ENCODE measurements around the gene CRTC1. TPM values are rescaled to one million over a fixed set of nuclear protein-coding genes. Genes with fewer than 3 reads are reported as not detected.

Gene CRTC1
- polyA plus RNA-seq, 4 donors: 5.8 to 20.7 (median 6.7) TPM

DNA sequence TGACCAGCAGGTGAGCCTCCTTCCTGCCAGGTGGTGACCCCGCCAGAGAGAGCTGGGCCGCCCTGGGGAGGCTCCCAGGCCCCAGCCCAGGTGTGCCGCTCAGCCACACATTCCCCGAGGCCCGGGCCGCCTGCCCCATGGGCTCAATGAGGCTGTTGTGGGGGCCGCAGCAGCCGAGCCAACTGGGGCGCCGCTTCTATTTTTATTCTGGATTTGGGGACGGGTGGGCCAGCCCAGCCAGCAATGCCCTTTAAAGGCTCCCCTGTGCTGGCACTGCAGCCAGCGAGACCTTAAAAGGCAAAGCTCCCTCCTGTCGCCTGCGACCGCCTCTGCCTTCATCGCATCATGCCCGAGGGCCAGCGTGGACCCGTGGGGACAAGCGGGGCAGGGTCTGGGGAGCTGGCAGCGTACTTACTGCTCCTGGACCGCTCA, 17.7 kb upstream of the CRTC1 start:
- Histone ChIP-seq H3K27me3 (ENCODE audit: control insufficient read depth in 3 of 3, insufficient read depth in 3 of 3, low read length in 3 of 3) (no peaks in the 10 kb centered on the region), H3K9me3 (ENCODE audit: control insufficient read depth in 2 of 2, insufficient read depth in 1 of 2, low read depth in 1 of 2, low read length in 1 of 2) (no peaks in the 10 kb centered on the region), H3K36me3 (ENCODE audit: control insufficient read depth in 3 of 3, insufficient read depth in 2 of 3, low read depth in 1 of 3, low read length in 3 of 3) (peaks cover 0 to 67% (median 5%) of the 10 kb centered on the region in 3 donors), H3K4me1 (ENCODE audit: control insufficient read depth in 3 of 3, insufficient read depth in 2 of 3, low read depth in 1 of 3, low read length in 2 of 3) (no peaks in the 10 kb centered on the region), H3K4me3 (ENCODE audit: low read depth in 1 of 3, low read length in 3 of 3) (no peak overlapping the region), H3K27ac (ENCODE audit: low read depth in 1 of 3, low read length in 2 of 3) (no peak overlapping the region)
- WGBS, 3 donors: 88 to 94% (median 91%) methylated on average over 19 to 22 of the region's 22 CpGs
- FAIRE-seq (no peak), DNase-seq (no peak)

DNA sequence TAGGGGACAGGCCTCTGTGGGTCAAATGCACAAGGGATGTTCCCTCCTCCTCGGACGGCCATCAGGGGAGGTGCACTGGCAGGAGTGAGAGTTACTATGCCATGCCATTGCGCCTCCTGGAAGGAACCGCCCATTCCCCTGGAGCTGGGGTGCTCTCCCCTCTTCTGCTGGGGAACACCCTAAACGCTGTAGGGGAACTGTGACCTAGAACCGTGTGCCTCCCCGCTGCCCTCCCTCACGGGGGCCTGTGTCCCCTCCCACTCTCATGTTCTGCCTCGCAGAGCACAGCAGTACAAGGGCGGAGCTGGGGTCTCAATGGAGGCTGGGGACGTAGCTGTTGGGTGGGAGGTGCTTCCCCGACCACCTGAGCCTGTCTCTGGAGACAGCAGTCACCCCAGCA, 17.2 kb upstream of the CRTC1 start:
- H3K36me3 ChIP-seq (ENCODE audit: control insufficient read depth in 3 of 3, insufficient read depth in 2 of 3, low read depth in 1 of 3, low read length in 3 of 3): peaks cover 0 to 71% (median 5%) of the 10 kb centered on the region in 3 donors
- no peak for DNase-seq
- H3K4me1 ChIP-seq (ENCODE audit: control insufficient read depth in 3 of 3, insufficient read depth in 2 of 3, low read depth in 1 of 3, low read length in 2 of 3): no peaks in the 10 kb centered on the region
- WGBS, 3 donors: 79 to 88% (median 80%) methylated on average over 10 to 12 of the region's 12 CpGs
- no peak overlapping the region for H3K4me3 ChIP-seq (ENCODE audit: low read depth in 1 of 3, low read length in 3 of 3)
- no peaks in the 10 kb centered on the region for H3K9me3 ChIP-seq (ENCODE audit: control insufficient read depth in 2 of 2, insufficient read depth in 1 of 2, low read depth in 1 of 2, low read length in 1 of 2)
- no peaks in the 10 kb centered on the region for H3K27me3 ChIP-seq (ENCODE audit: control insufficient read depth in 3 of 3, insufficient read depth in 3 of 3, low read length in 3 of 3)
- FAIRE-seq: no peak
- H3K27ac ChIP-seq (ENCODE audit: low read depth in 1 of 3, low read length in 2 of 3): no peak overlapping the region

DNA sequence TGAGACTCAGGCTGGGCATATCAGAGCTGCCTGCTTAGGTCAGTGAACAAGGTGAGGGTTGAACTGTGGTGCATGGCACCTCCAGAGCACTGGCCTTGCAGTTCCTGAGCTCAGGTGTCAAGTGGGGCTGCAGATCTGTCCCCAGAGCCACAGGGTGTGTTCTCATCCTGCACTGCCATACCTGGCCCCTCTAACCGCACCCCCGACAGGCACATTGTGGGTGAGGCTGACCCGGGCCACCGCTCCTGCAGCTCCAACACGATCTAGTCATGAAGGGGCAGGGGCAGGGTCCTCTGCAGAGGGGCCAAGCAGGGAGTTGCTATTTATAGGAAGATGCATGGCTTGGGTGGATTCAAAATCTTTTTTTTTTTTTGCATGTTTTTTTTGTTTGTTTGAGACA, 16.7 kb upstream of the CRTC1 start:
- Histone ChIP-seq H3K4me1 (ENCODE audit: control insufficient read depth in 3 of 3, insufficient read depth in 2 of 3, low read depth in 1 of 3, low read length in 2 of 3) (no peaks in the 10 kb centered on the region), H3K27me3 (ENCODE audit: control insufficient read depth in 3 of 3, insufficient read depth in 3 of 3, low read length in 3 of 3) (no peaks in the 10 kb centered on the region), H3K36me3 (ENCODE audit: control insufficient read depth in 3 of 3, insufficient read depth in 2 of 3, low read depth in 1 of 3, low read length in 3 of 3) (peaks cover 0 to 70% (median 5%) of the 10 kb centered on the region in 3 donors), H3K9me3 (ENCODE audit: control insufficient read depth in 2 of 2, insufficient read depth in 1 of 2, low read depth in 1 of 2, low read length in 1 of 2) (no peaks in the 10 kb centered on the region), H3K27ac (ENCODE audit: low read depth in 1 of 3, low read length in 2 of 3) (no peak overlapping the region), H3K4me3 (ENCODE audit: low read depth in 1 of 3, low read length in 3 of 3) (no peak overlapping the region)
- 86 to 91% (median 86%) methylated on average over 5 of the region's 5 CpGs for WGBS, 3 donors
- DNase-seq (no peak), FAIRE-seq (no peak)

DNA sequence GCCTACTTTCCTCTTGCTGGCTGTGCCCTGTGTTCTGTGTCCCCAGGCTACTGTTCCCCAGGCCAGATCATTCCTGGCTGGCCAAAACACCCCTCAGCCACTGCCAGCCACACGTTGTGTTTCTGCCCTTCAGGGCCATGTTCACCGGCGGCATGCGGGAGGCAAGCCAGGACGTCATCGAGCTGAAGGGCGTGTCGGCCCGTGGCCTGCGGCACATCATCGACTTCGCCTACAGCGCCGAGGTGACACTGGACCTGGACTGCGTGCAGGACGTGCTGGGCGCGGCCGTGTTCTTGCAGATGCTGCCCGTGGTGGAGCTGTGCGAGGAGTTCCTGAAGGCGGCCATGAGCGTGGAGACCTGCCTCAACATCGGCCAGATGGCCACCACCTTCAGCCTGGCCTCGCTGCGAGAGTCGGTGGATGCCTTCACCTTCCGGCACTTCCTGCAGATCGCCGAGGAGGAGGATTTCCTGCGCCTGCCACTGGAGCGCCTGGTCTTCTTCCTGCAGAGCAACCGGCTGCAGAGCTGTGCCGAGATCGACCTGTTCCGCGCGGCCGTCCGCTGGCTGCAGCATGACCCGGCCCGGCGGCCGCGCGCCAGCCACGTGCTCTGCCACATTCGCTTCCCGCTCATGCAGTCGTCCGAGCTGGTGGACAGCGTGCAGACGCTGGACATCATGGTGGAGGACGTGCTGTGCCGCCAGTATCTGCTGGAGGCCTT, 15.8 kb upstream of the CRTC1 start:
- Histone ChIP-seq H3K27me3 (ENCODE audit: control insufficient read depth in 3 of 3, insufficient read depth in 3 of 3, low read length in 3 of 3) (no peaks in the 10 kb centered on the region), H3K4me1 (ENCODE audit: control insufficient read depth in 3 of 3, insufficient read depth in 2 of 3, low read depth in 1 of 3, low read length in 2 of 3) (no peaks in the 10 kb centered on the region), H3K9me3 (ENCODE audit: control insufficient read depth in 2 of 2, insufficient read depth in 1 of 2, low read depth in 1 of 2, low read length in 1 of 2) (peaks cover 0 to 1% of the 10 kb centered on the region in 2 donors), H3K36me3 (ENCODE audit: control insufficient read depth in 3 of 3, insufficient read depth in 2 of 3, low read depth in 1 of 3, low read length in 3 of 3) (peaks cover 0 to 71% (median 5%) of the 10 kb centered on the region in 3 donors), H3K27ac (ENCODE audit: low read depth in 1 of 3, low read length in 2 of 3) (no peak overlapping the region), H3K4me3 (ENCODE audit: low read depth in 1 of 3, low read length in 3 of 3) (no peak overlapping the region)
- no peak for DNase-seq
- 97 to 98% (median 97%) methylated on average over 55 of the region's 55 CpGs for WGBS, 3 donors
- FAIRE-seq: no peak

DNA sequence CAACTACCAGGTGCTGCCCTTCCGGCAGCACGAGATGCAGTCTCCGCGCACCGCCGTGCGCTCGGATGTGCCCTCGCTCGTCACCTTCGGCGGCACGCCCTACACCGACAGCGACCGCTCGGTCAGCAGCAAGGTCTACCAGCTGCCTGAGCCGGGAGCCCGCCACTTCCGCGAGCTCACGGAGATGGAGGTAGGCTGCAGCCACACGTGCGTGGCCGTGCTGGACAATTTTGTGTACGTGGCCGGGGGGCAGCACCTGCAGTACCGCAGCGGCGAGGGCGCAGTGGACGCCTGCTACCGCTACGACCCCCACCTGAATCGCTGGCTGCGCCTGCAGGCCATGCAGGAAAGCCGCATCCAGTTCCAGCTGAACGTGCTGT, 15.2 kb upstream of the CRTC1 start:
- Histone ChIP-seq H3K36me3 (ENCODE audit: control insufficient read depth in 3 of 3, insufficient read depth in 2 of 3, low read depth in 1 of 3, low read length in 3 of 3) (peaks cover 0 to 71% (median 5%) of the 10 kb centered on the region in 3 donors), H3K4me3 (ENCODE audit: low read depth in 1 of 3, low read length in 3 of 3) (no peak overlapping the region), H3K9me3 (ENCODE audit: control insufficient read depth in 2 of 2, insufficient read depth in 1 of 2, low read depth in 1 of 2, low read length in 1 of 2) (peaks cover 0 to 3% of the 10 kb centered on the region in 2 donors), H3K4me1 (ENCODE audit: control insufficient read depth in 3 of 3, insufficient read depth in 2 of 3, low read depth in 1 of 3, low read length in 2 of 3) (no peaks in the 10 kb centered on the region), H3K27ac (ENCODE audit: low read depth in 1 of 3, low read length in 2 of 3) (no peak overlapping the region), H3K27me3 (ENCODE audit: control insufficient read depth in 3 of 3, insufficient read depth in 3 of 3, low read length in 3 of 3) (no peaks in the 10 kb centered on the region)
- FAIRE-seq: no peak
- WGBS, 3 donors: 97 to 98% (median 98%) methylated on average over 38 of the region's 38 CpGs
- no peak for DNase-seq

DNA sequence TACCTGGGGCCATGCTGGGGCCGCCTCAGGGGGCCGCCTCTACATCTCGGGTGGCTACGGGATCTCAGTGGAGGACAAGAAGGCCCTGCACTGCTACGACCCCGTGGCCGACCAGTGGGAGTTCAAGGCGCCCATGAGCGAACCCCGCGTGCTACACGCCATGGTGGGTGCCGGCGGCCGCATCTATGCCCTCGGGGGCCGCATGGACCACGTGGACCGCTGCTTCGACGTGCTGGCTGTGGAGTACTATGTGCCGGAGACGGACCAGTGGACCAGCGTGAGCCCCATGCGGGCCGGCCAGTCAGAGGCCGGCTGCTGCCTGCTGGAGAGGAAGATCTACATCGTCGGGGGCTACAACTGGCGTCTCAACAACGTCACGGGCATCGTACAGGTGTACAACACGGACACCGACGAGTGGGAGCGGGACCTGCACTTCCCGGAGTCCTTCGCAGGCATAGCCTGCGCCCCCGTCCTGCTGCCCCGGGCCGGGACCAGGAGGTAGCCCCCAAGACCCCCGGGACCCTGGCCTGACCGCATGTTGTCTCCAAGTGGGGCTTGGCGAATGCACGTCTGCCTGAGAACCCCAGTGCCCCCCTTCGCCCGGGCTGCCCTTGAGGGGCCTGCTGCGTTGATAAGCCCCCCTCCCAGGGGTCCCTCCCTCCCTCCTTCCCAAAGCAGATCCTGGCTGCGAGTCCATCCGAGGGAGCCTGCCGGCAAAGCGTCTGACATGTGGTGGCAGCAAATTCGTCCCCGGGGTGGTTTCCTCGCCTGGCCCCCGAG, 14.5 kb upstream of the CRTC1 start:
- H3K36me3 ChIP-seq (ENCODE audit: control insufficient read depth in 3 of 3, insufficient read depth in 2 of 3, low read depth in 1 of 3, low read length in 3 of 3): peaks cover 0 to 71% (median 5%) of the 10 kb centered on the region in 3 donors
- WGBS, 3 donors: 94 to 97% (median 97%) methylated on average over 55 to 58 of the region's 58 CpGs
- H3K27me3 ChIP-seq (ENCODE audit: control insufficient read depth in 3 of 3, insufficient read depth in 3 of 3, low read length in 3 of 3): no peaks in the 10 kb centered on the region
- DNase-seq: no peak
- no peak overlapping the region for H3K4me3 ChIP-seq (ENCODE audit: low read depth in 1 of 3, low read length in 3 of 3)
- FAIRE-seq: no peak
- H3K4me1 ChIP-seq (ENCODE audit: control insufficient read depth in 3 of 3, insufficient read depth in 2 of 3, low read depth in 1 of 3, low read length in 2 of 3): no peaks in the 10 kb centered on the region
- H3K9me3 ChIP-seq (ENCODE audit: control insufficient read depth in 2 of 2, insufficient read depth in 1 of 2, low read depth in 1 of 2, low read length in 1 of 2): peaks cover 0 to 3% of the 10 kb centered on the region in 2 donors
- no peak overlapping the region for H3K27ac ChIP-seq (ENCODE audit: low read depth in 1 of 3, low read length in 2 of 3)

DNA sequence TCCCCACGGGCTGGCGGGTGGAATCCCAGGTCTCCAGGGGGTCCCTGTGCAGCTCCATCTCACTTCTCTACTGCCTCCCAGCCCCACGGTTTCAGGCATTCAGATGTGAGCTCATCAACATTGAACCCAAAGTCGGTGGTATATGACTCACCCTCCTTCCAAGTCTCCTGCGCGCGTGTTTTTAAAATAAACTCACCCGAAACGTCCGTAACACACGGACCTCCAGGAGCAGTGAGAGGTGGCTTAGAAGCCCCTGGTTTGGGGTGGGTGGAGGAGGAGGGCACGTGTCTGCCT, 14.0 kb upstream of the CRTC1 start:
- no peak for FAIRE-seq
- H3K4me1 ChIP-seq (ENCODE audit: control insufficient read depth in 3 of 3, insufficient read depth in 2 of 3, low read depth in 1 of 3, low read length in 2 of 3): no peaks in the 10 kb centered on the region

DNA sequence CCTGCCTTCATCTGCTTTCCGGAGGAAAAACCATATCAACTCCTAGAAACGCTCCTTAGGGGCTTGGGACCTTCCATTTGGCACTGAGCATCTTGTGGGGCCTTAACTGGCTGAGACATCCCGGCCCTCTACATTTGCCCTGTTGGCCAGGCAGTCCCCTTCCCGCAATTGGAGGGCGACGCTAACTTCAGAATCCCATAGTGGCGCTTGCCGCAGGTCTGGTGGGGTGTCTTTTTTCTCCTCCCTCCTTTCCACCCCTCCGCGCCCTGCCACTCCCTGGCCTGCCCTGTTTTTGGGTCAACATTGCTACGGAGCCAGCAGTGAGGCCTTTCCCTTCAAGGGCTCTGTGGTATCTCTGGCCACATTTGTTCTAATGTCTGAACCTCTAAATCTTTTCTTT, 13.6 kb upstream of the CRTC1 start:
- FAIRE-seq: no peak
- H3K27ac ChIP-seq (ENCODE audit: low read depth in 1 of 3, low read length in 2 of 3): no peak overlapping the region
- H3K27me3 ChIP-seq (ENCODE audit: control insufficient read depth in 3 of 3, insufficient read depth in 3 of 3, low read length in 3 of 3): no peaks in the 10 kb centered on the region
- no peak for DNase-seq
- H3K4me1 ChIP-seq (ENCODE audit: control insufficient read depth in 3 of 3, insufficient read depth in 2 of 3, low read depth in 1 of 3, low read length in 2 of 3): no peaks in the 10 kb centered on the region
- no peak overlapping the region for H3K4me3 ChIP-seq (ENCODE audit: low read depth in 1 of 3, low read length in 3 of 3)
- peaks cover 0 to 64% (median 5%) of the 10 kb centered on the region in 3 donors for H3K36me3 ChIP-seq (ENCODE audit: control insufficient read depth in 3 of 3, insufficient read depth in 2 of 3, low read depth in 1 of 3, low read length in 3 of 3)
- H3K9me3 ChIP-seq (ENCODE audit: control insufficient read depth in 2 of 2, insufficient read depth in 1 of 2, low read depth in 1 of 2, low read length in 1 of 2): peaks cover 0 to 3% of the 10 kb centered on the region in 2 donors
- 83 to 92% (median 84%) methylated on average over 11 of the region's 11 CpGs for WGBS, 3 donors

More for the DNA sequence above, 14.0 kb upstream of the CRTC1 start:
- peaks cover 0 to 3% of the 10 kb centered on the region in 2 donors for H3K9me3 ChIP-seq (ENCODE audit: control insufficient read depth in 2 of 2, insufficient read depth in 1 of 2, low read depth in 1 of 2, low read length in 1 of 2)
- H3K27ac ChIP-seq (ENCODE audit: low read depth in 1 of 3, low read length in 2 of 3): no peak overlapping the region
- H3K36me3 ChIP-seq (ENCODE audit: control insufficient read depth in 3 of 3, insufficient read depth in 2 of 3, low read depth in 1 of 3, low read length in 3 of 3): peaks cover 0 to 66% (median 5%) of the 10 kb centered on the region in 3 donors
- DNase-seq: no peak
- WGBS, 3 donors: 89 to 91% (median 90%) methylated on average over 12 of the region's 12 CpGs
- no peak overlapping the region for H3K4me3 ChIP-seq (ENCODE audit: low read depth in 1 of 3, low read length in 3 of 3)
- no peaks in the 10 kb centered on the region for H3K27me3 ChIP-seq (ENCODE audit: control insufficient read depth in 3 of 3, insufficient read depth in 3 of 3, low read length in 3 of 3)

Measured in small intestine (tissue), 7 donors.